A549 treated with DMSO at 1 μM for 4 hours (cell line): ENCODE data around the gene RIOK3. TPM values are rescaled to one million over a fixed set of nuclear protein-coding genes. Genes with fewer than 3 reads are reported as not detected.

ENCODE experiments used
- total RNA-seq: library from RNA; stranded (reverse); fragments of 200-300 nt; extraction: Qiagen RNA extraction; gene quantifications from 5 replicates; pipeline ENCODE4 v1.2.3, GENCODE V29; 2022; ENCODE audit warnings: low read depth

Gene RIOK3
- total RNA-seq: 27.8 to 39.9 TPM (median 32.4 TPM) in 5 replicates

GRCh38 chr18:23452728-23453679 is at the start of gene RIOK3:
TSS of gene RIOK3 (plus strand) at chr18:23453287. CDS start at chr18:23453440, 153 bp downstream.

GRCh38 chr18:23503038-23503962 is 50.2 kb downstream of the RIOK3 start, which contains the start of gene RMC1:
TSS of gene RMC1 (plus strand) at chr18:23503511. CDS start at chr18:23503619, 108 bp downstream.

Other genes starting within 250 kb of the RIOK3 start
- 13.8 to 17.7 TPM (median 16.3 TPM) in 5 replicates for gene RMC1, start 50.2 kb downstream of the RIOK3 start, total RNA-seq
- 89.8 to 100 TPM (median 94.7 TPM) in 5 replicates for gene NPC1, start 133.2 kb downstream of the RIOK3 start, total RNA-seq
- gene ANKRD29, start 209.6 kb downstream of the RIOK3 start, total RNA-seq: 10.0 to 14.9 TPM (median 12.6 TPM) in 5 replicates
- gene LAMA3, start 236.2 kb downstream of the RIOK3 start, total RNA-seq: 29.5 to 44.3 TPM (median 41.7 TPM) in 5 replicates